T-helper 2 cell treated with Interferon-gamma antibody and Interleukin-4, amounts not matched to agents 5 μg/mL and 100 μg/mL, for 36 hours (primary cell): ENCODE measurements around the gene PAX5.

Experiments
- DNase-seq: peaks from one replicate; pipeline ENCODE4 v3.0.0; 2021; ENCODE audit warnings: low spot score
- H3K27ac Mint-ChIP-seq: one replicate; pipeline ENCODE4 v1.8.0; 2021; ENCODE audit warnings: mild to moderate bottlenecking, mixed read lengths
- H3K27me3 Mint-ChIP-seq: one replicate; pipeline ENCODE4 v1.8.0; 2021; ENCODE audit warnings: low read depth, mixed read lengths
- H3K36me3 Mint-ChIP-seq: one replicate; pipeline ENCODE4 v1.8.0; 2021; ENCODE audit warnings: low read depth, mixed read lengths
- H3K4me1 Mint-ChIP-seq: one replicate; pipeline ENCODE4 v1.8.0; 2021; ENCODE audit warnings: low read depth, mixed read lengths
- H3K4me3 Mint-ChIP-seq: one replicate; pipeline ENCODE4 v1.8.0; 2022; ENCODE audit warnings: mild to moderate bottlenecking, moderate library complexity, mixed read lengths
- H3K9me3 Mint-ChIP-seq: one replicate; pipeline ENCODE4 v1.8.0; 2021; ENCODE audit warnings: mixed read lengths

Gene PAX5

GRCh38 chr9:36937951-36938350 lies 96.1 kb downstream of the PAX5 start:
- Mint-ChIP-seq H3K4me1 (no peaks in the 10 kb centered on the region), H3K4me3 (no peak overlapping the region), H3K27me3 (peaks cover 7% of the 10 kb centered on the region), H3K36me3 (no peaks in the 10 kb centered on the region), H3K27ac (no peak overlapping the region), H3K9me3 (no peaks in the 10 kb centered on the region)
- DNase-seq: no peak

- Mint-ChIP-seq H3K4me1 (no peaks in the 10 kb centered on the region), H3K9me3 (peaks cover 1% of the 10 kb centered on the region), H3K27ac (no peak overlapping the region), H3K36me3 (no peaks in the 10 kb centered on the region), H3K27me3 (peaks cover 7% of the 10 kb centered on the region), H3K4me3 (no peak overlapping the region)
- DNase-seq: no peak
These were observed 96.7 kb downstream of the PAX5 start for GRCh38 chr9:36937346-36937745.

GRCh38 chr9:36936498-36936831 lies 97.6 kb downstream of the PAX5 start:
- Mint-ChIP-seq H3K4me1 (no peaks in the 10 kb centered on the region), H3K9me3 (peaks cover 3% of the 10 kb centered on the region), H3K36me3 (no peaks in the 10 kb centered on the region), H3K27ac (no peak overlapping the region), H3K27me3 (peaks cover 7% of the 10 kb centered on the region), H3K4me3 (no peak overlapping the region)
- DNase-seq: no peak

GRCh38 chr9:36935768-36936497 lies 98.1 kb downstream of the PAX5 start:
- H3K27ac Mint-ChIP-seq: no peak overlapping the region
- no peak overlapping the region for H3K4me3 Mint-ChIP-seq
- peaks cover 7% of the 10 kb centered on the region for H3K27me3 Mint-ChIP-seq
- DNase-seq: no peak
- peaks cover 3% of the 10 kb centered on the region for H3K9me3 Mint-ChIP-seq
- no peaks in the 10 kb centered on the region for H3K36me3 Mint-ChIP-seq
- no peaks in the 10 kb centered on the region for H3K4me1 Mint-ChIP-seq

- Mint-ChIP-seq H3K27me3 (peaks cover 7% of the 10 kb centered on the region), H3K9me3 (peaks cover 3% of the 10 kb centered on the region), H3K27ac (no peak overlapping the region), H3K4me1 (no peaks in the 10 kb centered on the region), H3K4me3 (no peak overlapping the region), H3K36me3 (no peaks in the 10 kb centered on the region)
- no peak for DNase-seq
These were observed 98.7 kb downstream of the PAX5 start for GRCh38 chr9:36935332-36935731.

- H3K9me3 Mint-ChIP-seq: peaks cover 3% of the 10 kb centered on the region
- H3K27me3 Mint-ChIP-seq: peaks cover 7% of the 10 kb centered on the region
- H3K36me3 Mint-ChIP-seq: no peaks in the 10 kb centered on the region
- H3K4me1 Mint-ChIP-seq: no peaks in the 10 kb centered on the region
- no peak for DNase-seq
- no peak overlapping the region for H3K4me3 Mint-ChIP-seq
- H3K27ac Mint-ChIP-seq: no peak overlapping the region
These were observed 99.5 kb downstream of the PAX5 start for GRCh38 chr9:36934478-36935065.

GRCh38 chr9:36933676-36934215 lies 100.3 kb downstream of the PAX5 start:
- no peak for DNase-seq
- Mint-ChIP-seq H3K4me3 (no peak overlapping the region), H3K27ac (no peak overlapping the region), H3K9me3 (peaks cover 3% of the 10 kb centered on the region), H3K36me3 (no peaks in the 10 kb centered on the region), H3K4me1 (peaks cover 4% of the 10 kb centered on the region), H3K27me3 (peaks cover 7% of the 10 kb centered on the region)

GRCh38 chr9:36932198-36932597 lies 101.9 kb downstream of the PAX5 start:
- no peaks in the 10 kb centered on the region for H3K27me3 Mint-ChIP-seq
- DNase-seq: no peak
- H3K4me3 Mint-ChIP-seq: no peak overlapping the region
- H3K9me3 Mint-ChIP-seq: peaks cover 3% of the 10 kb centered on the region
- peaks cover 4% of the 10 kb centered on the region for H3K4me1 Mint-ChIP-seq
- no peaks in the 10 kb centered on the region for H3K36me3 Mint-ChIP-seq
- no peak overlapping the region for H3K27ac Mint-ChIP-seq

GRCh38 chr9:36930941-36931340 lies 103.1 kb downstream of the PAX5 start:
- Mint-ChIP-seq H3K4me1 (peaks cover 4% of the 10 kb centered on the region), H3K36me3 (no peaks in the 10 kb centered on the region), H3K9me3 (peaks cover 3% of the 10 kb centered on the region), H3K27ac (no peak overlapping the region), H3K27me3 (no peaks in the 10 kb centered on the region), H3K4me3 (no peak overlapping the region)
- no peak for DNase-seq

- DNase-seq: no peak
- Mint-ChIP-seq H3K9me3 (peaks cover 3% of the 10 kb centered on the region), H3K4me3 (no peak overlapping the region), H3K36me3 (no peaks in the 10 kb centered on the region), H3K27me3 (no peaks in the 10 kb centered on the region), H3K4me1 (peaks cover 6% of the 10 kb centered on the region), H3K27ac (no peak overlapping the region)
These were observed 104.8 kb downstream of the PAX5 start for GRCh38 chr9:36929350-36929675.

GRCh38 chr9:36928670-36929349 lies 105.3 kb downstream of the PAX5 start:
- H3K4me1 Mint-ChIP-seq: peaks cover 10% of the 10 kb centered on the region
- no peaks in the 10 kb centered on the region for H3K36me3 Mint-ChIP-seq
- H3K9me3 Mint-ChIP-seq: peaks cover 3% of the 10 kb centered on the region
- H3K27me3 Mint-ChIP-seq: no peaks in the 10 kb centered on the region
- no peak overlapping the region for H3K27ac Mint-ChIP-seq
- peak; percentile 67 for DNase-seq
- H3K4me3 Mint-ChIP-seq: no peak overlapping the region

- H3K36me3 Mint-ChIP-seq: no peaks in the 10 kb centered on the region
- H3K27ac Mint-ChIP-seq: no peak overlapping the region
- DNase-seq: no peak
- peaks cover 3% of the 10 kb centered on the region for H3K9me3 Mint-ChIP-seq
- no peak overlapping the region for H3K4me3 Mint-ChIP-seq
- peaks cover 14% of the 10 kb centered on the region for H3K4me1 Mint-ChIP-seq
- no peaks in the 10 kb centered on the region for H3K27me3 Mint-ChIP-seq
These were observed 105.9 kb downstream of the PAX5 start for GRCh38 chr9:36928210-36928609.

- H3K4me3 Mint-ChIP-seq: no peak overlapping the region
- no peaks in the 10 kb centered on the region for H3K36me3 Mint-ChIP-seq
- H3K9me3 Mint-ChIP-seq: no peaks in the 10 kb centered on the region
- no peak overlapping the region for H3K27ac Mint-ChIP-seq
- no peak for DNase-seq
- H3K4me1 Mint-ChIP-seq: peaks cover 15% of the 10 kb centered on the region
- H3K27me3 Mint-ChIP-seq: no peaks in the 10 kb centered on the region
These were observed 109.2 kb downstream of the PAX5 start for GRCh38 chr9:36924757-36925432.

GRCh38 chr9:36924071-36924470 lies 110.0 kb downstream of the PAX5 start:
- peaks cover 14% of the 10 kb centered on the region for H3K4me1 Mint-ChIP-seq
- H3K36me3 Mint-ChIP-seq: no peaks in the 10 kb centered on the region
- peak; percentile 47 for DNase-seq
- no peaks in the 10 kb centered on the region for H3K9me3 Mint-ChIP-seq
- H3K27ac Mint-ChIP-seq: no peak overlapping the region
- no peak overlapping the region for H3K4me3 Mint-ChIP-seq
- H3K27me3 Mint-ChIP-seq: no peaks in the 10 kb centered on the region
